ENCODE data around the gene MYO18B. TPM values are rescaled to one million over a fixed set of nuclear protein-coding genes. Genes with fewer than 3 reads are reported as not detected.

The MYO18B gene
- total RNA-seq, 6 experiments from 2014 or later = 0.04 to 0.56 (median 0.07) TPM; not detected in 1

DNA sequence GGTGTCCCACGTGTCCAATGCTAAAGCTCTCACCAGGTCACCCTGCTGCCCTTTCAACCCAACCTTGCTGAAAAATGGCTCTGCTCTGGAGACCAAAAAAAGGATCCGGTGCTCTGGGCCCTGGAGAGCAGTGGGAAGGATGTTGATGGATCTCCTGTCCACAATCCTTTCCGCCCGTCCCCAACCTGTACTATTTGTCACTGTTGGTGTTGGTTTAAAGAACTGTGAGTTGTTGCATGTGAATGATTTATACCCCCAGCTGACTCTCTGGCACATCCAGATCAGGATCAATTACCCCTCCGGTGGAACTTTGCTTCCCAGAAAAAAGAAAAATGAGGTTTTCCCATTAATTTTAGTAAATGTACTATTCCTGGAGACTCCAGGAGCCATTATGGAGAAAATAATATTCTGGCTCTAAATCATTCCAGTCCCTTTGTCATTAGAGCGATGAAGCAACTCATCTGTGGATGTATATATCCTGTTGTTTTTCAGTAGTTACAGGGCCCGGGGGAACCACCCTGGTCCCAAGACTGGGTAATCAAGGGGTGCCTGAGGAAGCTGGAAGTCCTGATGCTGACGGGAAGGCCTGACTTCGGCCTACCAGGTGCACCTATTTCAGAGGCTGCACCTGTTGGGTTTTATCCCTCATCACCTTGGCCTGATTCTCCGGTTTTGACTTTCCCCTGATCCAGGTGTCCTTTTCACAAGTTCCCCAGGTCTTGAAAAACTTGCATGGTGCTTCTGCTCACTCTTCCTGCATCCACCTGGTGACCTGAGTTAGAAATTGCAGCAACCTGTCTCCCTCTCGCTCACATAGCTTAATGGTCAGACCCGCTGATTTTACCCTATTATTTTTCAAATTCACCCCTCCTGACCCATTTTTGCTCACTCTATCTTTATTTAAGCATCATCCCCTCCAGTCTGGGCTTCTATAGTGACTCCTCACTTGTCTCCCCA lies 218.1 kb downstream of the MYO18B start:
- intact Hi-C loops (cut with DNase I) = no loop called here

DNA sequence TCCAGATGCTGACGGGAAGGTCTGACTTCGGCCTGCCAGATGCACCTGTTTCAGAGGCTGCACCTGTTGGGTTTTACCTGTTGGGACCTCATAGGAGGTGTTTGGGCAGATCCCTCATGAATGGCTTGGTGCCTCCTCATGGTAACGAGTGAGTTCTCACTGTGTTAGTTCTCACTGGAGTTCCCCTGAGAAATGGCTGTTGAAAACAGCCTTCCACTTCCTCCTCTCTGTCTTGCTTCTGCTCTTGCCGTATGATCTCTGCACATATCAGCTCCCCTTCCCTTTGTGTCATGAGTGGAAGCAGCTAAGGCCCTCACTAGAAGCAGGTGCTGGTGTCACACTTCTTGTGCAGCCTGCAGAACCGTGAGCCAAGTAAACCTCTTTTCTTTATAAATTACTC lies 219.7 kb downstream of the MYO18B start:
- WGBS (ENCODE audit: insufficient coverage, low coverage, low lambda C conversion rate, missing lambda C conversion rate) = 33% methylated on average over 2 of the region's 5 CpGs
- intact Hi-C loops (cut with DNase I) = no loop called here
- Histone ChIP-seq H3K9me3 (no peaks in the 10 kb centered on the region), H3K4me1 (no peaks in the 10 kb centered on the region), H3K27ac (no peak overlapping the region), H3K27me3 (no peaks in the 10 kb centered on the region), H3K4me3 (no peak overlapping the region), H3K36me3 (no peaks in the 10 kb centered on the region)
- no peak for TF ChIP-seq POLR2A (IDR thresholded peaks at IDR 0.05)
- TF ChIP-seq, protein P1, sequence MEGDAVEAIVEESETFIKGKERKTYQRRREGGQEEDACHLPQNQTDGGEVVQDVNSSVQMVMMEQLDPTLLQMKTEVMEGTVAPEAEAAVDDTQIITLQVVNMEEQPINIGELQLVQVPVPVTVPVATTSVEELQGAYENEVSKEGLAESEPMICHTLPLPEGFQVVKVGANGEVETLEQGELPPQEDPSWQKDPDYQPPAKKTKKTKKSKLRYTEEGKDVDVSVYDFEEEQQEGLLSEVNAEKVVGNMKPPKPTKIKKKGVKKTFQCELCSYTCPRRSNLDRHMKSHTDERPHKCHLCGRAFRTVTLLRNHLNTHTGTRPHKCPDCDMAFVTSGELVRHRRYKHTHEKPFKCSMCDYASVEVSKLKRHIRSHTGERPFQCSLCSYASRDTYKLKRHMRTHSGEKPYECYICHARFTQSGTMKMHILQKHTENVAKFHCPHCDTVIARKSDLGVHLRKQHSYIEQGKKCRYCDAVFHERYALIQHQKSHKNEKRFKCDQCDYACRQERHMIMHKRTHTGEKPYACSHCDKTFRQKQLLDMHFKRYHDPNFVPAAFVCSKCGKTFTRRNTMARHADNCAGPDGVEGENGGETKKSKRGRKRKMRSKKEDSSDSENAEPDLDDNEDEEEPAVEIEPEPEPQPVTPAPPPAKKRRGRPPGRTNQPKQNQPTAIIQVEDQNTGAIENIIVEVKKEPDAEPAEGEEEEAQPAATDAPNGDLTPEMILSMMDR (IDR thresholded peaks at IDR 0.05) = no peak
- no peak for DNase-seq
- ATAC-seq = no peak

More for the DNA sequence above, 218.1 kb downstream of the MYO18B start:
- Histone ChIP-seq H3K27ac (no peak overlapping the region), H3K27me3 (no peaks in the 10 kb centered on the region), H3K4me1 (no peaks in the 10 kb centered on the region), H3K9me3 (no peaks in the 10 kb centered on the region), H3K4me3 (no peak overlapping the region), H3K36me3 (no peaks in the 10 kb centered on the region)
- ATAC-seq = no peak
- TF ChIP-seq, protein P1 (IDR thresholded peaks at IDR 0.05) = no peak
- TF ChIP-seq POLR2A (IDR thresholded peaks at IDR 0.05) = no peak
- no peak for DNase-seq
- 69% methylated on average over 9 of the region's 12 CpGs for WGBS (ENCODE audit: insufficient coverage, low coverage, low lambda C conversion rate, missing lambda C conversion rate)

DNA sequence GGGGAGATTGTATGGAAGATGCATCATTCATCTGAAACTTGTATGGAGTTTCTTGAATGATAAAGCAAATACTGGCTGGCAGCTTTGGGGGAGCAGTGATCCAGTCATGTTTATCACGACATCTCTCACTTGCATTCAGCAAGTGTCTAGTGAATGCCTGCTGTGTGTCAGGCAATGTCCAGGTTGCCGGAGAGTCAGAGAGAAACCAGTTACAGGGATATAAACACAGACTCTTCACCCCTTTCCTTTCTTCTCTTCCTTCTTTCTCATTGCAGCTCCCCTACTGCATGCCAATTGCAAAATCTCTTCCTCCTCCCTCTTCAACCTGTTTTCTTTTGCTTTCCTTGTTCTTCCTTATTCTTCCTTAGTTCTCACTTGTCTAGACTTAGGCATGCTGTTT lies 220.7 kb downstream of the MYO18B start:
- Histone ChIP-seq H3K4me3 (no peak overlapping the region), H3K36me3 (no peaks in the 10 kb centered on the region), H3K27me3 (no peaks in the 10 kb centered on the region), H3K9me3 (no peaks in the 10 kb centered on the region), H3K4me1 (no peaks in the 10 kb centered on the region), H3K27ac (no peak overlapping the region)
- DNase-seq (no peak), ATAC-seq (no peak)
- intact Hi-C loops (cut with DNase I) = no loop called here
- no peak for TF ChIP-seq POLR2A (IDR thresholded peaks at IDR 0.05)
- TF ChIP-seq, protein P1 (IDR thresholded peaks at IDR 0.05) = no peak
- WGBS (ENCODE audit: insufficient coverage, low coverage, low lambda C conversion rate, missing lambda C conversion rate) = 56% methylated on average over 2 of the region's 2 CpGs

DNA sequence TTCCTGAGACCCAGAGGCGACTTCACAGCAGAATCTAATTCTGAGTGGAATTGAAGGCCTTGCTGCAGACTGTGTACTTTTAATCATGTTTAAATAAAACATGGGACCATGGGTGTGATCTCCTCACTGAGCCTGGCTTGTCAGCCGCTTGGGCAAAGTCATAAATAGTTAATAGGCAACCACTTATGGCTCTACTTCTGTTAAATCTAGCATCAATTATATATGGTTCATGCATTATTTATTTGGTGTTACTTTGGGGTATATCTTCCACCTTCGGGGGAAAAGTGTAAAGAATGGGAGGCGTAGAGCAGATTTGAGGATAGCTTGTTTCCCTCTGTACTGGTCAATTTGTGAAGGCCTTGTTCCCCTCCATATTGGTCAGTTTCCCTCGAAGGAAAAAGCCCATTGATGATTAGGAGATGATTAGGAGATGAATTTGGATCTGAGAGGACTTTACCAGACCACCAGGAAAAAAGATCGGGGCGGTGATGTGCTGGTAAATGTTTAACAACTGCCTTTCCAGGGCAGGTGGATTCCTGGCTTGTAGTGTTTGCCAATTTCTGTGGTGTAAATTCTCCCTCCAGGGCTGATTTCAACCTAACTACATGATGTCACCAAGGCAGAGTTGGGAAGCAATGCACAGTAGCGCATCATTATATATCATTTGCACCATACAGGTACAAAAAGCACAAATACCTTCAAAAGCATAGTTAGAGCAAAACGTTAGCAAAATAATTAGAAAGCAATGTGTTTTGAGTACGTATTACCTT lies 223.2 kb downstream of the MYO18B start:
- H3K27me3 ChIP-seq = no peaks in the 10 kb centered on the region
- ATAC-seq (no peak), DNase-seq (no peak)
- TF ChIP-seq, protein P1 (IDR thresholded peaks at IDR 0.05) = no peak
- TF ChIP-seq POLR2A (IDR thresholded peaks at IDR 0.05) = no peak
- H3K9me3 ChIP-seq = no peaks in the 10 kb centered on the region
- H3K27ac ChIP-seq = no peak overlapping the region
- H3K4me1 ChIP-seq = no peaks in the 10 kb centered on the region
- H3K36me3 ChIP-seq = no peaks in the 10 kb centered on the region
- H3K4me3 ChIP-seq = no peak overlapping the region
- 70% methylated on average over 10 of the region's 10 CpGs for WGBS (ENCODE audit: insufficient coverage, low coverage, low lambda C conversion rate, missing lambda C conversion rate)
- intact Hi-C loops (cut with DNase I) = no loop called here

Measured in right lobe of liver (tissue), 6 donors.